Neutrophil (primary cell): ENCODE results near the gene PREX1.

ENCODE experiments used
- H3K27ac ChIP-seq: fragments of 200-600 bp; sonication (generic); 2 replicates; pipeline ENCODE4 v1.5.1; 2016; ENCODE audit warnings: mild to moderate bottlenecking, moderate library complexity
- H3K27me3 ChIP-seq: fragments of 200-600 bp; sonication (generic); 2 replicates; pipeline ENCODE4 v1.6.0; 2016; ENCODE audit warnings: mild to moderate bottlenecking
- H3K36me3 ChIP-seq: fragments of 200-600 bp; sonication (generic); 2 replicates; pipeline ENCODE4 v1.5.1; 2017
- H3K4me1 ChIP-seq, 2 experiments: fragments of 200-600 bp in 1 of 2; sonication (generic) in 1 of 2; 1 replicate in 1 of 2; 2 replicates in 1 of 2; pipeline versions ENCODE4 v1.5.1 to v1.6.1; 2013 to 2016; ENCODE audit warnings: low read depth in 1 of 2, low read length in 1 of 2, mild to moderate bottlenecking in 1 of 2, moderate library complexity in 1 of 2; ENCODE audit not compliant: control insufficient read depth in 1 of 2, insufficient read depth in 1 of 2
- H3K4me3 ChIP-seq, 2 experiments: fragments of 200-600 bp in 1 of 2; sonication (generic) in 1 of 2; 1 replicate in 1 of 2; 2 replicates in 1 of 2; pipeline ENCODE4 v1.5.1; 2013 to 2016; ENCODE audit warnings: low read depth in 1 of 2, low read length in 1 of 2, mild to moderate bottlenecking in 1 of 2, moderate library complexity in 1 of 2
- H3K9me3 ChIP-seq: fragments of 200-600 bp; sonication (generic); 2 replicates; pipeline ENCODE4 v1.5.1; 2016
- TF ChIP-seq, protein P1 (sequence below): fragments of 200-600 bp; sonication (generic); IDR thresholded peaks from 2 replicates; pipeline ENCODE4 v1.5.1; 2016; ENCODE audit warnings: antibody characterized with exemption

Gene PREX1

DNA sequence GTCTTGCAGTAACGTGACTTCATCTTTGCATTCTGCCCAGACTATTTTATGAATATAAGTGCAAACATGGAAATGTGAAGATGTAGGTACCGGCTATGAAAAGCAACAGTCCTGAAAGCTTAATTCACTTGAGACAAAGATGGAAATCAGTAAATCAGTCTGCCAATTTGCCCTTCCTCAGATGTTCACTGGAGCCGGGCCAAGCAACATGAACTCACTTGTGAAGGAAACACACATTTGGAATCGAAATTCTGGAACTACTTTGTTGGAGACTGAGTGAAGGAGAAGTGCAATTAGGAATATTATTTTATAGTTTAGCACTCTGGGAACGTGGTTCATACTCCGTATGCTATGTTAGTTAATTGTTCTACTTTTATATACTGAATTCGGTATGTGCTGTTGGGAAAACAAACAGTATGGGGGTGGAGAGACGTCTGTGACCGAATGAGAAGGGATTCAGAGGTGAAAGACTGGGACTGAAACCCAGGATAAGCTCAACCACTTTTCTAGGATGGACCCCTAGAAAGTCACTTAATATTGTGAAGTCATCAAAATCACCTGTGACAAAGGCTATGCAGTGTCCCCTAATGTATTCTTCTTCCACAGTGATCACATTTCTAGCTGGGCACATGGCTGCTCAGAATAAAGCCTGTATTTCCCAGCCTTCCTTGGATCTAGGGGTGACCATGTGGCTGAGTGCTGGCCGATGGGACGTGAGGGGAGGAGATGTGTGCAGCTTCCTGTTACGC, 95.5 kb downstream of the PREX1 start:
- Histone ChIP-seq H3K4me1 (peaks cover 79 to 93% of the 10 kb centered on the region in 2 experiments), H3K36me3 (peaks cover 100% of the 10 kb centered on the region), H3K27me3 (no peaks in the 10 kb centered on the region), H3K9me3 (no peaks in the 10 kb centered on the region), H3K27ac (peak overlapping the region; percentile 66), H3K4me3 (no peak overlapping the region)
- TF ChIP-seq, protein P1, sequence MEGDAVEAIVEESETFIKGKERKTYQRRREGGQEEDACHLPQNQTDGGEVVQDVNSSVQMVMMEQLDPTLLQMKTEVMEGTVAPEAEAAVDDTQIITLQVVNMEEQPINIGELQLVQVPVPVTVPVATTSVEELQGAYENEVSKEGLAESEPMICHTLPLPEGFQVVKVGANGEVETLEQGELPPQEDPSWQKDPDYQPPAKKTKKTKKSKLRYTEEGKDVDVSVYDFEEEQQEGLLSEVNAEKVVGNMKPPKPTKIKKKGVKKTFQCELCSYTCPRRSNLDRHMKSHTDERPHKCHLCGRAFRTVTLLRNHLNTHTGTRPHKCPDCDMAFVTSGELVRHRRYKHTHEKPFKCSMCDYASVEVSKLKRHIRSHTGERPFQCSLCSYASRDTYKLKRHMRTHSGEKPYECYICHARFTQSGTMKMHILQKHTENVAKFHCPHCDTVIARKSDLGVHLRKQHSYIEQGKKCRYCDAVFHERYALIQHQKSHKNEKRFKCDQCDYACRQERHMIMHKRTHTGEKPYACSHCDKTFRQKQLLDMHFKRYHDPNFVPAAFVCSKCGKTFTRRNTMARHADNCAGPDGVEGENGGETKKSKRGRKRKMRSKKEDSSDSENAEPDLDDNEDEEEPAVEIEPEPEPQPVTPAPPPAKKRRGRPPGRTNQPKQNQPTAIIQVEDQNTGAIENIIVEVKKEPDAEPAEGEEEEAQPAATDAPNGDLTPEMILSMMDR: no peak

DNA sequence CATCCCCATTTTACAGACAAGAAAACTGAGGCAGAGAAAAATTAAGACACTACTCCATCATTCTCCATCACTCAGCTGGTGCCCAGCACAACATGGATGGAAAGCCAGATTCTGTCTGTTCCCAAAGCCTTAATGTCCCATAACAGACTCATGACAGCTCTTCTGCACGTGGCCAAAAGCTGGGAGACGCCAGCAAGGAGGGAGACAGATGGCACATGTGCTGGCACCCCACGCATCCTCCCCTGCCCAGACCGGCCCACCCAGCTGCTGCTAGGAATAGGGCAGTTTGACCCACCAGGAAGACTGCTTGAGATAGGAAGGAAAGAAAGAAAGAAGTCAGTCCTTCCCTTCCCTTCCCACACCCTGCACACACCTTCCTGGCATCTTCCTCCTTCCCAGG, 96.3 kb downstream of the PREX1 start:
- TF ChIP-seq, protein P1: no peak
- Histone ChIP-seq H3K36me3 (peaks cover 100% of the 10 kb centered on the region), H3K9me3 (no peaks in the 10 kb centered on the region), H3K27me3 (no peaks in the 10 kb centered on the region), H3K4me1 (peaks cover 72 to 86% of the 10 kb centered on the region in 2 experiments), H3K27ac (peak overlapping the region; percentile 66), H3K4me3 (no peak overlapping the region)

DNA sequence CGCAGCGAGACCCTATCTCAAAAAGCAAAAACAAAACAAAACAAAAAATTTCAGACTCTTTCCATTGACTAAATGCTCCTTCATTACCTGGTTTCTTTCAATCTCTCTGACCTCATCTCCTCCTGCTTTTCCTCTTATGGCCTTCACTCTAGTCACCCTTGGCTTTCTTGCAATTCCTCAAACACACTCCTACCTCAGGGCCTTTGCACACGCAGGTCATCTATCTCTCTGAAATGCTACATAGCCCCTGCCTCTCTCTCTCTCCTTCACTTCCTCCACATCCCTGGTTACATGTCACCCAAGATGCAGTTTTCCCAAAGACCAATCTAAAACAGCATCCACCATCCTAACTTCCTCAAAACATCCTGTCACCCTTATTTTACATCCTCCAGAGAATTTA, 96.8 kb downstream of the PREX1 start:
- Histone ChIP-seq H3K4me3 (no peak overlapping the region), H3K4me1 (peaks cover 66 to 86% of the 10 kb centered on the region in 2 experiments), H3K36me3 (peaks cover 100% of the 10 kb centered on the region)

DNA sequence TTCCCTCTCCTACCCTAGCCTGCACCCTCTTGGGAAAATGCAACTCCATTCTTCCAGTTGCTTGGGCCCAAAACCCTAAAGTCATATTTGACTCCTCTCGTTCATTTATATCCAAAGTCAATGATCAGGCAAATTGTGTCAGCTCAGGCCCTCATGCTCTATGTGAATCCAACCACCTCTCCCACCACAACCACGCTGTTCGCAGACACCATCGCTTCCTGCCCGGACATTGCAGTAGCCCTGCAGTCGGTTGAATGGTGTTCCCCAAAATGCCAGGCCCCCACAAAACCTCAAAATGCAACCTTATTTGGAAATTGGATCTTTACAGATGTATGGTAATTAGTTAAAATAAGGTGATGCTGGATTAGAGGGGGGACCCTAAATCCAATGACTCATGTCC, 98.3 kb downstream of the PREX1 start:
- peaks cover 100% of the 10 kb centered on the region for H3K36me3 ChIP-seq
- TF ChIP-seq, protein P1: no peak
- H3K4me3 ChIP-seq: peak overlapping the region in 1 of 2 experiments; percentile 20
- no peaks in the 10 kb centered on the region for H3K9me3 ChIP-seq
- no peaks in the 10 kb centered on the region for H3K27me3 ChIP-seq
- peak overlapping the region; percentile 66 for H3K27ac ChIP-seq
- H3K4me1 ChIP-seq: peaks cover 60 to 86% of the 10 kb centered on the region in 2 experiments

More for the DNA sequence above, 96.8 kb downstream of the PREX1 start:
- TF ChIP-seq, protein P1: no peak
- H3K27me3 ChIP-seq: no peaks in the 10 kb centered on the region
- H3K9me3 ChIP-seq: no peaks in the 10 kb centered on the region
- H3K27ac ChIP-seq: peak overlapping the region; percentile 66

DNA sequence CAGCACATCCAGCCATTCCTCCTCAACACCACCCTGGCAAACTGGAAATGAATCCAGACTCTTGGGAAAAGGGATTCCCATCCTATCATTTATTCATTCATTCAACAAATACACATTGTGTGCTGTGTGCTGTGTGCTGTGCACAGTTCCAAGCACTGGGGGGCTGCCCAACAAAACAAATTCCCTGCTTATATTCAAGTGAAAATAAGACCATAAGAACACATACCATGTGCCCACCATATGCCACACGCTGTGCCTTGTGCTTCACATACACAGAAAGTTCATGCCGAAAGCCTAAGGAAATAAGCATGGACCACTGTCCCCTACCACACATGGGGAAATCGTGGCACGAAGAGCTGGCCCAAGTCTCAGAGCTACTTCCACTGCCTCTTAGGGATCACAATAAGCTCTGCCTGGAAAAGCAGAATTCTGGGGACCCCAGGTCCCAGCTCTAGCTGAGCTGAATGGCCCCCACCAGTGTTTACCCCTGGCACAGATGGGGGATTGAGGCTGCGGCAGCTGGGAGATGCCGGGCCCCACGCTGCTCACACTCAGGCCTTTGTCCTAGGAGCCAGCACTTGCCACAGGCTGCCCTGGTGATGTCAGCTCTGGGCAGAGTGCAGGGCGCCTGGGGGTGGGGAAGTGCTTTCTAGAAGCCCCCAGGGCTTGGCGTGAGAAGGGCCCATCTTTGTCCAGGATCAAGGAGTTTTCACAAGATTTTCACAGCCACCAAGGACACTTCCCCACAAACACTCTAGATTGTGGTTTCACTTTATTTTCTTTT, 99.6 kb downstream of the PREX1 start:
- no peak overlapping the region for H3K4me3 ChIP-seq
- H3K27ac ChIP-seq: peak overlapping the region; percentile 66
- H3K36me3 ChIP-seq: peaks cover 99% of the 10 kb centered on the region
- TF ChIP-seq, protein P1: no peak
- peaks cover 67 to 90% of the 10 kb centered on the region in 2 experiments for H3K4me1 ChIP-seq
- no peaks in the 10 kb centered on the region for H3K9me3 ChIP-seq
- H3K27me3 ChIP-seq: no peaks in the 10 kb centered on the region
